Measurements from ENCODE around the gene KIRREL1. TPM values are rescaled to one million over a fixed set of nuclear protein-coding genes. Genes with fewer than 3 reads are reported as not detected.
A peak's percentile ranks its signal among the peaks of the same experiment; 100 is the strongest.

KIRREL1 gene
- total RNA-seq, 1 experiment from 2014 or later, result 101 TPM

DNA sequence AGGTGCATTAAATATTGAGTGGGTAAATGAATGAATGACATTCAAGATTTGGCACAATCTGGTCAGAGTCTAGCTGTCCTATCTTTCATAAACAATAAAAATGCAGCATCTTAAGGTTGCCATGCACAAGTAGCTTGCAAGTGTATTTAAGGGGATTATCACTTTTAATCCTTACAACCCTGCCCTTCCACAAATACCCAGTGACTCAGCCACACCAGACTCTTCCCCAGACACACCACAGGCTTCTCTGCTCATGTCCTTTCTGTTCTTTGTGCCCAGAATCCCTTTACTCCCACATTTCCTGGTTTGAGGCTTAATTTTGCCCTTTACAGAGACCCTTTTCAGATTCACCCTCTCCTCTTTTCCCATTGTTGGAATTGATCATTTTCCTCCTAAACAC lies 59.8 kb downstream of the KIRREL1 start:
- peaks cover 14% of the 10 kb centered on the region for H3K4me1 Mint-ChIP-seq (ENCODE audit: insufficient read depth, unreplicated experiment)
- no peaks in the 10 kb centered on the region for H3K9me3 Mint-ChIP-seq (ENCODE audit: unreplicated experiment)
- TF ChIP-seq, protein P1, sequence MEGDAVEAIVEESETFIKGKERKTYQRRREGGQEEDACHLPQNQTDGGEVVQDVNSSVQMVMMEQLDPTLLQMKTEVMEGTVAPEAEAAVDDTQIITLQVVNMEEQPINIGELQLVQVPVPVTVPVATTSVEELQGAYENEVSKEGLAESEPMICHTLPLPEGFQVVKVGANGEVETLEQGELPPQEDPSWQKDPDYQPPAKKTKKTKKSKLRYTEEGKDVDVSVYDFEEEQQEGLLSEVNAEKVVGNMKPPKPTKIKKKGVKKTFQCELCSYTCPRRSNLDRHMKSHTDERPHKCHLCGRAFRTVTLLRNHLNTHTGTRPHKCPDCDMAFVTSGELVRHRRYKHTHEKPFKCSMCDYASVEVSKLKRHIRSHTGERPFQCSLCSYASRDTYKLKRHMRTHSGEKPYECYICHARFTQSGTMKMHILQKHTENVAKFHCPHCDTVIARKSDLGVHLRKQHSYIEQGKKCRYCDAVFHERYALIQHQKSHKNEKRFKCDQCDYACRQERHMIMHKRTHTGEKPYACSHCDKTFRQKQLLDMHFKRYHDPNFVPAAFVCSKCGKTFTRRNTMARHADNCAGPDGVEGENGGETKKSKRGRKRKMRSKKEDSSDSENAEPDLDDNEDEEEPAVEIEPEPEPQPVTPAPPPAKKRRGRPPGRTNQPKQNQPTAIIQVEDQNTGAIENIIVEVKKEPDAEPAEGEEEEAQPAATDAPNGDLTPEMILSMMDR (IDR thresholded peaks at IDR 0.05; ENCODE audit: unreplicated experiment), result no peak
- BruUV-seq (replicated peaks), result no TSS peak
- ChIA-PET CTCF (interaction anchor here (0.6 to 3.8 kb wide), 11 partner anchors 9 to 150 kb away, joined by 3 to 35 read pairs (median 3); no protein-coding TSS in a partner anchor), POLR2A (no interaction called here)
- no peak overlapping the region for H3K4me3 Mint-ChIP-seq (ENCODE audit: unreplicated experiment)
- intact Hi-C loops (cut with micrococcal nuclease), result no loop called here
- H3K27ac Mint-ChIP-seq (ENCODE audit: low read depth, unreplicated experiment), result no peak overlapping the region
- no peak for DNase-seq (ENCODE audit: unreplicated experiment)
- peaks cover 37% of the 10 kb centered on the region for H3K36me3 Mint-ChIP-seq (ENCODE audit: insufficient read depth, unreplicated experiment)
- no peaks in the 10 kb centered on the region for H3K27me3 Mint-ChIP-seq (ENCODE audit: insufficient read depth, unreplicated experiment)

DNA sequence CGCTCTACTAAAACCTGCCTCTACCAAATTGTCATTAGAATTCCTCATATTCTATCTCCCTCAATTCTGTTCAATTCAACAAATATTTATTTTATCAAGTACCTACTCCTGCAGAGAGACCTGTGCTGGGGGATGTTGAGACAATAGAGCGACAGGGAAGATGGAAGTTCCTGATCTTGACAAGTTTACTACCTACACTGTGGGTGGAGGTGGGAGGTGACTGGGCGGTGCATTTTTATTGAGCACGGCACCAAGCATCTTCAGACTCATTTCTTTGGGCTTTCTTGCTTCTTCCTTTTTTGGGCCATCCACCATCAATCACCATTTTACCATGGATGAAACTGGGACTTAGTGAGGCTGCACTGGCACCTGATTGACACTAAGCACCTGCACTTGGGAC lies 61.3 kb downstream of the KIRREL1 start:
- ChIA-PET CTCF (interaction anchor here (1.0 to 3.8 kb wide), 4 partner anchors 18 to 91 kb away, joined by 3 to 35 read pairs (median 8); no protein-coding TSS in a partner anchor), POLR2A (no interaction called here)
- Mint-ChIP-seq H3K9me3 (ENCODE audit: unreplicated experiment) (no peaks in the 10 kb centered on the region), H3K4me1 (ENCODE audit: insufficient read depth, unreplicated experiment) (peaks cover 17% of the 10 kb centered on the region), H3K27ac (ENCODE audit: low read depth, unreplicated experiment) (peak overlapping the region; percentile 21), H3K27me3 (ENCODE audit: insufficient read depth, unreplicated experiment) (no peaks in the 10 kb centered on the region), H3K4me3 (ENCODE audit: unreplicated experiment) (no peak overlapping the region), H3K36me3 (ENCODE audit: insufficient read depth, unreplicated experiment) (peaks cover 40% of the 10 kb centered on the region)
- no TSS peak for BruUV-seq (replicated peaks)
- TF ChIP-seq, protein P1 (IDR thresholded peaks at IDR 0.05; ENCODE audit: unreplicated experiment), result no peak
- no peak for DNase-seq (ENCODE audit: unreplicated experiment)
- intact Hi-C loops (cut with micrococcal nuclease), result no loop called here

DNA sequence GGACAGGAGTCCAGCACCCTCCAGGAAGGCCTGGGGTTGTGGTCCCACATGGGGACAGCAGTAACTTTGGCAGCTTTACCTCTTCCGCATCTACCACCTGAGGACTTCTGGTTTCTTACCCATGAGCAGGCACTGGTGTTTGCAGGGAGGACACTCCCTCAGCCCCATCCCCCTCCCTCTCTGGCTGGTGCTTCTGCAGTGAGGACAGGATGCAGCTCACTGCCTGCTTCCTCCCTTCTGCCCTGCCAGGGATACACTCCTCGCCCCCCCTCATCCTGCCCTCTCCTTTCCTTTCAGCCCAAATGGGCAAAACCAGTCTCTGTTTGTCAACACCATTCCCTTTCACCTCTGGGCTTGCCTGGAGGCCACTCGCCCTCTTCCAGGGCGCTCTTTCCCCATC lies 62.4 kb downstream of the KIRREL1 start:
- DNase-seq (ENCODE audit: unreplicated experiment), result no peak
- Mint-ChIP-seq H3K36me3 (ENCODE audit: insufficient read depth, unreplicated experiment) (peaks cover 49% of the 10 kb centered on the region), H3K4me1 (ENCODE audit: insufficient read depth, unreplicated experiment) (peaks cover 27% of the 10 kb centered on the region), H3K9me3 (ENCODE audit: unreplicated experiment) (no peaks in the 10 kb centered on the region), H3K4me3 (ENCODE audit: unreplicated experiment) (no peak overlapping the region), H3K27ac (ENCODE audit: low read depth, unreplicated experiment) (no peak overlapping the region), H3K27me3 (ENCODE audit: insufficient read depth, unreplicated experiment) (no peaks in the 10 kb centered on the region)
- TF ChIP-seq, protein P1 (IDR thresholded peaks at IDR 0.05; ENCODE audit: unreplicated experiment), result no peak
- CTCF ChIA-PET, result interaction anchor here (1.0 to 4.4 kb wide), 3 partner anchors 14 to 85 kb away, joined by 3 to 27 read pairs (median 3); no protein-coding TSS in a partner anchor
- no TSS peak for BruUV-seq (replicated peaks)
- intact Hi-C loops (cut with micrococcal nuclease), result no loop called here
- POLR2A ChIA-PET, result interaction anchor here (1.0 kb wide), 1 partner anchor 45 kb away, joined by 3 read pairs; no protein-coding TSS in a partner anchor

DNA sequence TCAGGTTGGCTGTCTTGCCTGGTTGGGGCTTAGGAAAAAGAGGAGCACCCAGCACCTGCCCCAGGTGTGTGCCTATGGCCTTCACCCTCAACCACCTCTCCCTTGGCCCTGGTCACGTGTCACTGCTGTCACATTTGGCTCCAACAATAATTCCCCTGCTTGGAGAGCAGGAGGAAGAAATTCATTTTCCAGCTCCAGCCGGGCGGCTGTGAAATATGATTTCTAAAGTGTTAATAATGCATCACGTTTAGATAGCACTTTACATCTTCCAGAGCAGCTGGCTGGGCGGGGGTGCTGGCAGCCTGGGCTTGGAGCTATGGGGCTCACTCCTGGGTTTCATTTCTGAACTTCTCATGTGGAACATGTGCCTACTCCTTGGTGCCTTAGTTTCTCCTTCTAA lies 63.1 kb downstream of the KIRREL1 start:
- H3K27ac Mint-ChIP-seq (ENCODE audit: low read depth, unreplicated experiment), result no peak overlapping the region
- H3K9me3 Mint-ChIP-seq (ENCODE audit: unreplicated experiment), result no peaks in the 10 kb centered on the region
- intact Hi-C loops (cut with micrococcal nuclease), result no loop called here
- no TSS peak for BruUV-seq (replicated peaks)
- H3K4me3 Mint-ChIP-seq (ENCODE audit: unreplicated experiment), result no peak overlapping the region
- H3K36me3 Mint-ChIP-seq (ENCODE audit: insufficient read depth, unreplicated experiment), result peaks cover 43% of the 10 kb centered on the region
- TF ChIP-seq, protein P1 (IDR thresholded peaks at IDR 0.05; ENCODE audit: unreplicated experiment), result no peak
- peaks cover 27% of the 10 kb centered on the region for H3K4me1 Mint-ChIP-seq (ENCODE audit: insufficient read depth, unreplicated experiment)
- POLR2A ChIA-PET, result interaction anchor here (0.8 kb wide), 1 partner anchor 16 kb away, joined by 3 read pairs; no protein-coding TSS in a partner anchor
- CTCF ChIA-PET, result interaction anchor here (0.9 to 4.4 kb wide), 9 partner anchors 10 to 969 kb away, joined by 3 to 27 read pairs (median 4); no protein-coding TSS in a partner anchor
- DNase-seq (ENCODE audit: unreplicated experiment), result no peak
- no peaks in the 10 kb centered on the region for H3K27me3 Mint-ChIP-seq (ENCODE audit: insufficient read depth, unreplicated experiment)
